ENCODE results near the gene TK1.

- TF ChIP-seq CTCF (IDR thresholded peaks at IDR 0.05) (no peak), POLR2A (IDR thresholded peaks at IDR 0.05) (no peak)
Observed at GRCh38 chr17:78131172-78132083, 55.4 kb downstream of the TK1 start.
